ENCODE results near the gene PKP1.

DNA sequence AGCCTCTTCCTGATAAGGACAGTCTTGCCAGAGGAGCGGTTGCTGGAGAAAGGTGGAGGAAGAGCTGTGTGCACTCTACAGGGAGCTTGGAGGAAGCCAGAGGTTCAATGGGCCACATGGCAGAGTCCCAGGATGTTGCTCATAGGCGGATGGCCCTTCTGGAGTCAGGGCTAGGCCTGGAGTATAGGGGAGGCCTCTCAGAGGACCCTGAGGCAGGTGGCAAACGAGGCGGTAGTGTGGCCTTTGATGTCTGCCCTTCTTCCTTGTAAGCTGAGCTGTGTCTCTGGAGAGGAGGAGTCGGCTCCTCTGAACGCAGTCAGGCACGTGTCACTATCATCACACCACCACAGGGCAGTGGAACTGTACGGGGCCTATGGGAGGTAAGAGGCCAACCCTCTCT is 8.6 kb downstream of the PKP1 start:
- TF ChIP-seq, protein P1, sequence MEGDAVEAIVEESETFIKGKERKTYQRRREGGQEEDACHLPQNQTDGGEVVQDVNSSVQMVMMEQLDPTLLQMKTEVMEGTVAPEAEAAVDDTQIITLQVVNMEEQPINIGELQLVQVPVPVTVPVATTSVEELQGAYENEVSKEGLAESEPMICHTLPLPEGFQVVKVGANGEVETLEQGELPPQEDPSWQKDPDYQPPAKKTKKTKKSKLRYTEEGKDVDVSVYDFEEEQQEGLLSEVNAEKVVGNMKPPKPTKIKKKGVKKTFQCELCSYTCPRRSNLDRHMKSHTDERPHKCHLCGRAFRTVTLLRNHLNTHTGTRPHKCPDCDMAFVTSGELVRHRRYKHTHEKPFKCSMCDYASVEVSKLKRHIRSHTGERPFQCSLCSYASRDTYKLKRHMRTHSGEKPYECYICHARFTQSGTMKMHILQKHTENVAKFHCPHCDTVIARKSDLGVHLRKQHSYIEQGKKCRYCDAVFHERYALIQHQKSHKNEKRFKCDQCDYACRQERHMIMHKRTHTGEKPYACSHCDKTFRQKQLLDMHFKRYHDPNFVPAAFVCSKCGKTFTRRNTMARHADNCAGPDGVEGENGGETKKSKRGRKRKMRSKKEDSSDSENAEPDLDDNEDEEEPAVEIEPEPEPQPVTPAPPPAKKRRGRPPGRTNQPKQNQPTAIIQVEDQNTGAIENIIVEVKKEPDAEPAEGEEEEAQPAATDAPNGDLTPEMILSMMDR (conservative IDR thresholded peaks at IDR 0.05 in 1 of 2, IDR thresholded peaks at IDR 0.05 in 1 of 2; ENCODE audit: extremely low read depth in 1 of 2, insufficient read depth in 1 of 2, low read depth in 1 of 2, low read length in 2 of 2): no peak
- TF ChIP-seq EZH2 (IDR thresholded peaks at IDR 0.05; ENCODE audit: borderline replicate concordance, low read length): no peak
